H9 (cell line): ENCODE data around the gene AP2A2. TPM values are rescaled to one million over a fixed set of nuclear protein-coding genes. Genes with fewer than 3 reads are reported as not detected.

Experiments used
- DNase-seq: peaks from one replicate; pipeline ENCODE4 v3.0.0-alpha.2; 2017
- H2AFZ ChIP-seq: one replicate; pipeline ENCODE4 v1.6.1; 2013; ENCODE audit warnings: mild to moderate bottlenecking, low read length, control low read depth, moderate library complexity
- H2AK5ac ChIP-seq: 2 replicates; pipeline ENCODE4 v1.6.1; 2013; ENCODE audit warnings: low read length, control low read depth, mixed read lengths; ENCODE audit not compliant: insufficient read length
- H2BK120ac ChIP-seq: one replicate; pipeline ENCODE4 v1.6.1; 2013; ENCODE audit warnings: low read depth, mild to moderate bottlenecking, low read length, control low read depth, inconsistent platforms; ENCODE audit not compliant: poor library complexity, severe bottlenecking
- H2BK12ac ChIP-seq: 2 replicates; pipeline ENCODE4 v1.6.1; 2013; ENCODE audit warnings: low read length, control low read depth, mixed read lengths, low read depth; ENCODE audit not compliant: insufficient read length
- H2BK15ac ChIP-seq: 2 replicates; pipeline ENCODE4 v1.6.1; 2013; ENCODE audit warnings: low read depth, low read length, control low read depth
- H2BK20ac ChIP-seq: one replicate; pipeline ENCODE4 v1.6.1; 2013; ENCODE audit warnings: low read depth, mild to moderate bottlenecking, low read length, control low read depth, inconsistent platforms; ENCODE audit not compliant: poor library complexity, severe bottlenecking
- H2BK5ac ChIP-seq: 2 replicates; pipeline ENCODE4 v1.6.1; 2013; ENCODE audit warnings: low read length, control low read depth, mixed read lengths; ENCODE audit not compliant: insufficient read length
- H3K14ac ChIP-seq: 2 replicates; pipeline ENCODE4 v1.6.1; 2013; ENCODE audit warnings: low read length, control low read depth; ENCODE audit not compliant: insufficient read depth
- H3K18ac ChIP-seq: 2 replicates; pipeline ENCODE4 v1.6.1; 2013; ENCODE audit warnings: low read depth, mild to moderate bottlenecking, mixed read lengths, low read length, control low read depth; ENCODE audit not compliant: insufficient read length
- H3K23ac ChIP-seq: 2 replicates; pipeline ENCODE4 v1.6.1; 2013; ENCODE audit warnings: low read length, control low read depth, mixed read lengths, low read depth; ENCODE audit not compliant: insufficient read length
- H3K23me2 ChIP-seq: 2 replicates; pipeline ENCODE4 v1.6.1; 2013; ENCODE audit warnings: low read depth, mild to moderate bottlenecking, mixed read lengths, low read length, control low read depth; ENCODE audit not compliant: insufficient read length, poor library complexity, severe bottlenecking
- H3K27ac ChIP-seq: 2 replicates; pipeline ENCODE4 v1.5.1; 2013; ENCODE audit warnings: low read length, control low read depth, mixed read lengths, low read depth; ENCODE audit not compliant: insufficient read length
- H3K27me3 ChIP-seq: 2 replicates; pipeline ENCODE4 v1.6.1; 2013; ENCODE audit warnings: low read length, control low read depth, inconsistent platforms; ENCODE audit not compliant: insufficient read depth
- H3K4ac ChIP-seq: 2 replicates; pipeline ENCODE4 v1.6.1; 2013; ENCODE audit warnings: low read depth, mild to moderate bottlenecking, control low read depth, inconsistent platforms, low read length, moderate library complexity
- H3K4me1 ChIP-seq: 2 replicates; pipeline ENCODE4 v1.6.1; 2013; ENCODE audit warnings: low read length, control low read depth, inconsistent platforms; ENCODE audit not compliant: insufficient read depth
- H3K4me2 ChIP-seq: 2 replicates; pipeline ENCODE4 v1.6.1; 2013; ENCODE audit warnings: low read length, control low read depth, mixed read lengths; ENCODE audit not compliant: insufficient read length, insufficient read depth
- H3K56ac ChIP-seq: 2 replicates; pipeline ENCODE4 v1.6.1; 2013; ENCODE audit warnings: low read depth, mild to moderate bottlenecking, mixed read lengths, low read length, control low read depth; ENCODE audit not compliant: insufficient read length
- H3K79me1 ChIP-seq: 2 replicates; pipeline ENCODE4 v1.6.1; 2013; ENCODE audit warnings: low read depth, mild to moderate bottlenecking, moderate library complexity, low read length, control low read depth, inconsistent platforms; ENCODE audit not compliant: insufficient read depth, poor library complexity, severe bottlenecking
- H3K79me2 ChIP-seq: 2 replicates; pipeline ENCODE4 v1.6.1; 2013; ENCODE audit warnings: low read length, control low read depth, inconsistent platforms; ENCODE audit not compliant: insufficient read depth
- H3K9ac ChIP-seq: 2 replicates; pipeline ENCODE4 v1.6.1; 2013; ENCODE audit warnings: low read length, control low read depth, mixed read lengths; ENCODE audit not compliant: insufficient read length; ENCODE audit errors: extremely low read depth
- H3K9me3 ChIP-seq: one replicate; pipeline ENCODE4 v1.6.1; 2013; ENCODE audit warnings: low read depth, low read length, inconsistent platforms; ENCODE audit not compliant: control insufficient read depth
- H3T11ph ChIP-seq: one replicate; pipeline ENCODE4 v1.6.1; 2013; ENCODE audit warnings: mild to moderate bottlenecking, low read length, control low read depth, inconsistent platforms
- H4K20me1 ChIP-seq: one replicate; pipeline ENCODE4 v1.6.1; 2013; ENCODE audit not compliant: control insufficient read depth, insufficient read length, insufficient read depth
- H4K5ac ChIP-seq: 2 replicates; pipeline ENCODE4 v1.6.1; 2013; ENCODE audit warnings: low read depth, mild to moderate bottlenecking, mixed read lengths, low read length, control low read depth; ENCODE audit not compliant: insufficient read length
- H4K8ac ChIP-seq: replicated peaks from 2 replicates; pipeline ENCODE4 v1.6.1; 2013; ENCODE audit warnings: low read length, control low read depth, mixed read lengths, low read depth; ENCODE audit not compliant: insufficient read length
- H4K91ac ChIP-seq: 2 replicates; pipeline ENCODE4 v1.6.1; 2013; ENCODE audit warnings: low read depth, mild to moderate bottlenecking, moderate library complexity, mixed read lengths, low read length, control low read depth; ENCODE audit not compliant: insufficient read length
- H3K27ac Mint-ChIP-seq, 3 experiments: 2 replicates in 2 of 3; 3 replicates in 1 of 3; pipeline ENCODE4 v1.8.0; 2020 to 2021; ENCODE audit warnings: mixed read lengths in 3 of 3, mild to moderate bottlenecking in 1 of 3, moderate library complexity in 1 of 3
- H3K27me3 Mint-ChIP-seq: 2 replicates; pipeline ENCODE4 v1.8.0; 2021; ENCODE audit warnings: low read depth, mild to moderate bottlenecking, moderate library complexity, mixed read lengths
- H3K36me3 Mint-ChIP-seq, 3 experiments: 2 replicates in 2 of 3; 3 replicates in 1 of 3; pipeline ENCODE4 v1.8.0; 2020 to 2021; ENCODE audit warnings: low read depth in 3 of 3, mixed read lengths in 3 of 3; ENCODE audit not compliant: insufficient read depth in 1 of 3
- H3K4me1 Mint-ChIP-seq, 2 experiments: 2 replicates each; pipeline ENCODE4 v1.8.0; 2020; ENCODE audit warnings: mixed read lengths in 2 of 2
- H3K4me3 Mint-ChIP-seq, 2 experiments: 2 replicates in 1 of 2; 3 replicates in 1 of 2; pipeline ENCODE4 v1.8.0; 2020 to 2021; ENCODE audit warnings: mild to moderate bottlenecking in 2 of 2, mixed read lengths in 2 of 2, moderate library complexity in 1 of 2
- H3K9me3 Mint-ChIP-seq, 2 experiments: 2 replicates in 1 of 2; 3 replicates in 1 of 2; pipeline ENCODE4 v1.8.0; 2020; ENCODE audit warnings: mild to moderate bottlenecking in 2 of 2, mixed read lengths in 2 of 2, moderate library complexity in 1 of 2
- WGBS: extraction: QIAGEN DNeasy Blood & Tissue Kit; methylation state at CpG from one replicate; pipeline ENCODE4 v1.1.7; 2013; ENCODE audit warnings: missing lambda C conversion rate, low lambda C conversion rate, mixed read lengths; ENCODE audit not compliant: insufficient read length; ENCODE audit errors: extremely low coverage; 5-methylcytosine and 5-hydroxymethylcytosine counted together
- total RNA-seq: library from RNA; stranded (reverse); gene quantifications from 2 replicates; pipeline ENCODE4 v1.2.1, GENCODE V29; 2021
- TF ChIP-seq, protein P1 (sequence below): fragments of 200-600 bp; sonication (generic); conservative IDR thresholded peaks from 3 replicates; pipeline ENCODE4 v1.8.0; 2021; ENCODE audit warnings: antibody characterized with exemption, mild to moderate bottlenecking

The AP2A2 gene
- total RNA-seq, 1 experiment from 2014 or later, result 53.7 TPM

DNA sequence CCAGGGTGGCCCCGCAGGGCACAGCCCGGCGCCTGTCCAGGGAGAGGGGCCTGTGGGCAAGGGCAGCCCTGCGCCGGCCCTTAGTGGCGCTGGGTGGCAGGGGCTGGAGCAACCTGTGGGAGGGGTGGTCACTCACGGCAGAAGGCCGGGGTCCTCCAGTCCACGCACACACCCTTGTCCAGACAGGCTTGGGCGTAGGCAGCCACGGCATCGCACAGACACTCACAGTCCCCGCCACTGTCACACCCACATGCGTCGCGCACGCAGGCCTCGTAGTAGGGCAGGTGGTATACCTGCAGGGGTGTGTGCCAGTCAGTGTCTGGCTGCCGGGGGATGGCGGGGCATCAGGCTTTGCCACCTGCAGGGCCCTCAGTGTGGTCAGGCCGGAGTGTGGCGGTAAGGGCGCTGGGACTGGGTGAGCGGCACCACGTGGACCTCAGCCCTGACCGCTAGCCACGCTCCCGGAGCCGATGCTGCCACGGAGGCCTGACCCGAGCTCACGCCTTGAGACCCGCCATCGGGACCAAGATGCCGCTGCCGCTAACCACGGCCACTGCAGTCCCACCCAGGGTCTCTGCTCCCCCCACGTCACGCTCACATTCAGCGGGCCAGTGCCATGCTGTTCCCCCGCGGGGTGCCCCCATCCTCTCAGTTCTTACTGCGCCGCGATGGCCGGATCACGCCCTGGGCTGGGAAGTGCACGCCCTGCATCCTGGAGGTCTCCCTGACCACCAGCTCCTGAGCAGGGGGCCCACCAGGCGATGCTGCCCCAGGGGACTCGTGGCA is 98.3 kb downstream of the AP2A2 start:
- TF ChIP-seq, protein P1, sequence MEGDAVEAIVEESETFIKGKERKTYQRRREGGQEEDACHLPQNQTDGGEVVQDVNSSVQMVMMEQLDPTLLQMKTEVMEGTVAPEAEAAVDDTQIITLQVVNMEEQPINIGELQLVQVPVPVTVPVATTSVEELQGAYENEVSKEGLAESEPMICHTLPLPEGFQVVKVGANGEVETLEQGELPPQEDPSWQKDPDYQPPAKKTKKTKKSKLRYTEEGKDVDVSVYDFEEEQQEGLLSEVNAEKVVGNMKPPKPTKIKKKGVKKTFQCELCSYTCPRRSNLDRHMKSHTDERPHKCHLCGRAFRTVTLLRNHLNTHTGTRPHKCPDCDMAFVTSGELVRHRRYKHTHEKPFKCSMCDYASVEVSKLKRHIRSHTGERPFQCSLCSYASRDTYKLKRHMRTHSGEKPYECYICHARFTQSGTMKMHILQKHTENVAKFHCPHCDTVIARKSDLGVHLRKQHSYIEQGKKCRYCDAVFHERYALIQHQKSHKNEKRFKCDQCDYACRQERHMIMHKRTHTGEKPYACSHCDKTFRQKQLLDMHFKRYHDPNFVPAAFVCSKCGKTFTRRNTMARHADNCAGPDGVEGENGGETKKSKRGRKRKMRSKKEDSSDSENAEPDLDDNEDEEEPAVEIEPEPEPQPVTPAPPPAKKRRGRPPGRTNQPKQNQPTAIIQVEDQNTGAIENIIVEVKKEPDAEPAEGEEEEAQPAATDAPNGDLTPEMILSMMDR, result no peak
- no CpG with 5 or more reads among the region's 50 CpGs for WGBS
- H2BK120ac ChIP-seq, result no peak overlapping the region
- H3T11ph ChIP-seq, result no peak overlapping the region
- H3K18ac ChIP-seq, result no peak overlapping the region
- H3K4me3 Mint-ChIP-seq, result no peak overlapping the region
- no peak overlapping the region for H3K27ac Mint-ChIP-seq
- H4K5ac ChIP-seq, result no peak overlapping the region
- H2BK5ac ChIP-seq, result no peak overlapping the region
- H2AK5ac ChIP-seq, result no peak overlapping the region
- no peak overlapping the region for H2BK20ac ChIP-seq
- H3K4me2 ChIP-seq, result no peak overlapping the region
- H3K79me1 ChIP-seq, result no peaks in the 10 kb centered on the region
- no peak overlapping the region for H4K8ac ChIP-seq
- no peaks in the 10 kb centered on the region for H3K27me3 ChIP-seq
- no peak overlapping the region for H3K4ac ChIP-seq
- H4K20me1 ChIP-seq, result no peaks in the 10 kb centered on the region
- no peaks in the 10 kb centered on the region for H3K23me2 ChIP-seq
- no peaks in the 10 kb centered on the region for H3K9me3 Mint-ChIP-seq
- no peaks in the 10 kb centered on the region for H3K4me1 ChIP-seq
- H3K23ac ChIP-seq, result no peak overlapping the region
- no peaks in the 10 kb centered on the region for H3K79me2 ChIP-seq
- no peaks in the 10 kb centered on the region for H3K9me3 ChIP-seq
- no peak overlapping the region for H3K56ac ChIP-seq
- H4K91ac ChIP-seq, result no peak overlapping the region
- no peak overlapping the region for H3K9ac ChIP-seq
- no peak overlapping the region for H2AFZ ChIP-seq
- DNase-seq, result no peak
- H3K27ac ChIP-seq, result no peak overlapping the region
- no peaks in the 10 kb centered on the region for H3K27me3 Mint-ChIP-seq
- H2BK15ac ChIP-seq, result no peak overlapping the region
- no peak overlapping the region for H3K14ac ChIP-seq
- H2BK12ac ChIP-seq, result no peak overlapping the region
- H3K36me3 Mint-ChIP-seq, result no peaks in the 10 kb centered on the region; a peak in 1 of 7 replicates
- H3K4me1 Mint-ChIP-seq, result peaks cover 0 to 1% of the 10 kb centered on the region in 2 experiments; a peak in 1 of 4 replicates
